Peyer's patch (tissue), 4 donors: ENCODE measurements around the gene WT1.

Source experiments
- CTCF ChIP-seq, 6 experiments: fragments of 450-650 bp in 4 of 6; fragments of 200-600 bp in 2 of 6; sonication (generic) in 1 of 6; IDR thresholded peaks; one replicate each; pipeline ENCODE4 v1.5.1; 2017 to 2019; ENCODE audit warnings: antibody characterized with exemption in 6 of 6, mild to moderate bottlenecking in 3 of 6, moderate library complexity in 1 of 6
- POLR2A ChIP-seq, 2 donors: fragments of 450-650 bp; IDR thresholded peaks; one replicate each; pipeline ENCODE4 v1.5.1; 2017; ENCODE audit warnings: antibody characterized with exemption in 2 of 2, mild to moderate bottlenecking in 2 of 2, moderate library complexity in 2 of 2

- TF ChIP-seq CTCF (IDR thresholded peaks at IDR 0.05) (no peak), POLR2A (IDR thresholded peaks at IDR 0.05) (no peak)
Measured at GRCh38 chr11:32464078-32464477, 28.7 kb upstream of the WT1 start.
